HL-60 (cell line): Measurements from ENCODE around the gene MAP7D1.

ENCODE experiments used
- DNase-seq, 2 experiments: peaks; one replicate each; pipeline ENCODE4 v3.0.0-alpha.2; 2010 to 2020; ENCODE audit warnings: low read depth in 1 of 2, low spot score in 1 of 2
- H3K27ac ChIP-seq: fragments of 250-450 bp; sonication (Bioruptor Pico); replicated peaks from 2 replicates; pipeline ENCODE4 v1.5.1; 2020; ENCODE audit warnings: mild to moderate bottlenecking, moderate library complexity
- H3K27me3 ChIP-seq: fragments of 250-450 bp; sonication (Bioruptor Pico); 2 replicates; pipeline ENCODE4 v1.5.1; 2021; ENCODE audit warnings: mild to moderate bottlenecking, moderate library complexity; ENCODE audit not compliant: insufficient read depth, poor library complexity, severe bottlenecking
- H3K4me3 ChIP-seq: replicated peaks from 2 replicates; pipeline ENCODE4 v1.5.1; 2011; ENCODE audit warnings: mild to moderate bottlenecking, control low read depth, low read length; ENCODE audit not compliant: insufficient read depth
- GABPA ChIP-seq: IDR thresholded peaks from 2 replicates; pipeline ENCODE4 v1.6.1; 2012; ENCODE audit warnings: low read depth
- POLR2AphosphoS5 ChIP-seq: IDR thresholded peaks from 2 replicates; pipeline ENCODE4 v1.6.1; 2012; ENCODE audit warnings: low read depth
- SPI1 ChIP-seq: IDR thresholded peaks from 2 replicates; pipeline ENCODE4 v1.6.1; 2012; ENCODE audit warnings: low read depth, mild to moderate bottlenecking, borderline replicate concordance
- TF ChIP-seq, protein P1 (sequence below): IDR thresholded peaks from one replicate; pipeline ENCODE4 v1.5.1; 2011; ENCODE audit warnings: low read length, control low read depth, inconsistent platforms; ENCODE audit not compliant: insufficient read depth
- TF ChIP-seq, protein P2 (sequence below): IDR thresholded peaks from 2 replicates; pipeline ENCODE4 v1.6.1; 2012; ENCODE audit warnings: low read depth; ENCODE audit not compliant: insufficient replicate concordance

MAP7D1 gene

DNA sequence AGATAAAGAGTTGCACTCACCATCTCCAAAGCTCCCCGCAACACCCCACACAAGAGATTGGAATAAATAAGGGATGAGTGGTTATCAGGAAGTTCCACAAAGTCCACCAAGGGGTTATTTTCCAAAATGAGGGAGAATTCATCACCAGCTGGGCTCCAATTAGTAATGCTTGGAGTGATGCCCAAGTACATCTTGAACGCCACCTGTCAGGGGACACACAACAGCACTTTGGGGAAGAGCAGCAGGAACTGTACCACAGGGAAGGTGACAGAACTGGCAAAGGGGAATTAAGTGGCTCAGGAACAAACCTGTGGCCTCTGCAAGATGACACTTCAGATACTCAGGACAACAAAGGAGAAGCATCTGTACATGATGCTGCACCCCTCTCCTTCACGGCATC lies 18.2 kb upstream of the MAP7D1 start:
- no peaks in the 10 kb centered on the region for H3K27me3 ChIP-seq
- TF ChIP-seq, protein P1, sequence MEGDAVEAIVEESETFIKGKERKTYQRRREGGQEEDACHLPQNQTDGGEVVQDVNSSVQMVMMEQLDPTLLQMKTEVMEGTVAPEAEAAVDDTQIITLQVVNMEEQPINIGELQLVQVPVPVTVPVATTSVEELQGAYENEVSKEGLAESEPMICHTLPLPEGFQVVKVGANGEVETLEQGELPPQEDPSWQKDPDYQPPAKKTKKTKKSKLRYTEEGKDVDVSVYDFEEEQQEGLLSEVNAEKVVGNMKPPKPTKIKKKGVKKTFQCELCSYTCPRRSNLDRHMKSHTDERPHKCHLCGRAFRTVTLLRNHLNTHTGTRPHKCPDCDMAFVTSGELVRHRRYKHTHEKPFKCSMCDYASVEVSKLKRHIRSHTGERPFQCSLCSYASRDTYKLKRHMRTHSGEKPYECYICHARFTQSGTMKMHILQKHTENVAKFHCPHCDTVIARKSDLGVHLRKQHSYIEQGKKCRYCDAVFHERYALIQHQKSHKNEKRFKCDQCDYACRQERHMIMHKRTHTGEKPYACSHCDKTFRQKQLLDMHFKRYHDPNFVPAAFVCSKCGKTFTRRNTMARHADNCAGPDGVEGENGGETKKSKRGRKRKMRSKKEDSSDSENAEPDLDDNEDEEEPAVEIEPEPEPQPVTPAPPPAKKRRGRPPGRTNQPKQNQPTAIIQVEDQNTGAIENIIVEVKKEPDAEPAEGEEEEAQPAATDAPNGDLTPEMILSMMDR: no peak
- TF ChIP-seq GABPA (no peak), SPI1 (no peak), POLR2AphosphoS5 (no peak)
- TF ChIP-seq, protein P2, sequence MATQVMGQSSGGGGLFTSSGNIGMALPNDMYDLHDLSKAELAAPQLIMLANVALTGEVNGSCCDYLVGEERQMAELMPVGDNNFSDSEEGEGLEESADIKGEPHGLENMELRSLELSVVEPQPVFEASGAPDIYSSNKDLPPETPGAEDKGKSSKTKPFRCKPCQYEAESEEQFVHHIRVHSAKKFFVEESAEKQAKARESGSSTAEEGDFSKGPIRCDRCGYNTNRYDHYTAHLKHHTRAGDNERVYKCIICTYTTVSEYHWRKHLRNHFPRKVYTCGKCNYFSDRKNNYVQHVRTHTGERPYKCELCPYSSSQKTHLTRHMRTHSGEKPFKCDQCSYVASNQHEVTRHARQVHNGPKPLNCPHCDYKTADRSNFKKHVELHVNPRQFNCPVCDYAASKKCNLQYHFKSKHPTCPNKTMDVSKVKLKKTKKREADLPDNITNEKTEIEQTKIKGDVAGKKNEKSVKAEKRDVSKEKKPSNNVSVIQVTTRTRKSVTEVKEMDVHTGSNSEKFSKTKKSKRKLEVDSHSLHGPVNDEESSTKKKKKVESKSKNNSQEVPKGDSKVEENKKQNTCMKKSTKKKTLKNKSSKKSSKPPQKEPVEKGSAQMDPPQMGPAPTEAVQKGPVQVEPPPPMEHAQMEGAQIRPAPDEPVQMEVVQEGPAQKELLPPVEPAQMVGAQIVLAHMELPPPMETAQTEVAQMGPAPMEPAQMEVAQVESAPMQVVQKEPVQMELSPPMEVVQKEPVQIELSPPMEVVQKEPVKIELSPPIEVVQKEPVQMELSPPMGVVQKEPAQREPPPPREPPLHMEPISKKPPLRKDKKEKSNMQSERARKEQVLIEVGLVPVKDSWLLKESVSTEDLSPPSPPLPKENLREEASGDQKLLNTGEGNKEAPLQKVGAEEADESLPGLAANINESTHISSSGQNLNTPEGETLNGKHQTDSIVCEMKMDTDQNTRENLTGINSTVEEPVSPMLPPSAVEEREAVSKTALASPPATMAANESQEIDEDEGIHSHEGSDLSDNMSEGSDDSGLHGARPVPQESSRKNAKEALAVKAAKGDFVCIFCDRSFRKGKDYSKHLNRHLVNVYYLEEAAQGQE: no peak
- no peak for DNase-seq
- H3K4me3 ChIP-seq: no peak overlapping the region
- no peak overlapping the region for H3K27ac ChIP-seq

DNA sequence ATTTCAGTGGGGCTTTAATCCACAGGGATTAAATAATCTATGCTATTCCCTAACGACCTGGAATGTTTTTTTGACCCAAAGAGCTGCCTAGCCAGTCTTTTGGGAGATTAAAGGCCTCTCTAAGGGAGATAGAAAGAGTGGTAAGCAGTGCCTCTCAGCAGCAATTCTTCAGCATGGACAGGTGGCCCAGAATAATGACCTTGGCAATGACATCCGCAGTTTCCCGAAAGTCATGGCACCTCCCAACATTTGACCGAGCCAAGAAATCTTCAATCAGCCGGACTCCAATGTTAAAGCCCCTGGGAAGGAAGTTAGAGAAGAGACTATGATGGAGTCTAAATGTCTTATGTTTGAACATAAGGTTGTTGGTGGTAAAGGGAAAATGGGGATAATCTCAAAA lies 16.4 kb upstream of the MAP7D1 start:
- Histone ChIP-seq H3K4me3 (no peak overlapping the region), H3K27ac (no peak overlapping the region), H3K27me3 (no peaks in the 10 kb centered on the region)
- DNase-seq: no peak
- TF ChIP-seq, protein P1: no peak
- TF ChIP-seq SPI1: no peak
- no peak for TF ChIP-seq GABPA
- TF ChIP-seq, protein P2: no peak
- no peak for TF ChIP-seq POLR2AphosphoS5

DNA sequence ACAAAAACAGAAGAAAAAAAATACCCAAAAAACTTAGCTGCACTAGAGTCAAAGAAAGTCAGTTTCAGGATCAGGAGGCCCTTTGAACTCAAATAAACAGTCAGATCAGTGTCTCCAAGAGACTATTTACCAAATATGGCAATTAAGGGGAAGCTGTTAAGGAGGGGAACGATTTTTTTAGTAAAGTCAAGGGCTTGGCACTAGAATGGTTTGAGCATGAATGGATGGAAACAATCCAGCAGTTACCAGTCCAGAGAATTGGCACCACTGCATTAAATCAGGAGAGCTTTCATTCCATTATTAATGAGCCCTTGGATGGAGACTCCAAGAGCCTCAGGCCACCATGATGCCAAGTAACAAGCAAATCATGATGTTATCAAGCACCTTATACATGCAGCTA lies 13.8 kb upstream of the MAP7D1 start:
- no peak for DNase-seq
- no peak overlapping the region for H3K4me3 ChIP-seq
- TF ChIP-seq, protein P2: no peak
- TF ChIP-seq, protein P1: no peak
- TF ChIP-seq POLR2AphosphoS5: no peak
- TF ChIP-seq SPI1: no peak
- no peak for TF ChIP-seq GABPA
- no peak overlapping the region for H3K27ac ChIP-seq
- no peaks in the 10 kb centered on the region for H3K27me3 ChIP-seq
